WTC11 (cell line): Measurements from ENCODE around the gene KIF3A. TPM values are rescaled to one million over a fixed set of nuclear protein-coding genes. Genes with fewer than 3 reads are reported as not detected.

Source experiments
- ATAC-seq: fragments of 200-7000 bp; cut with Tn5 transposase; 2 replicates; pipeline ENCODE4 v1.10.0; 2021; ENCODE audit warnings: mild to moderate bottlenecking, moderate library complexity
- CTCF ChIA-PET: fragments of 300-600 bp; sonication (Branson Sonifier 250); formaldehyde crosslinking; loops from one replicate; lab custom pipeline; 2021; ENCODE audit warnings: antibody characterized with exemption; lab: Charles Lee
- POLR2A ChIA-PET: fragments of 350-600 bp; sonication (Branson Sonifier 250); formaldehyde crosslinking; loops from one replicate; lab custom pipeline; 2021; ENCODE audit warnings: antibody characterized with exemption; lab: Charles Lee
- DNase-seq: peaks from one replicate; pipeline ENCODE4 v3.0.0; 2021; ENCODE audit warnings: low spot score
- H3K27ac Mint-ChIP-seq: 2 replicates; pipeline ENCODE4 v1.8.0; 2021; ENCODE audit warnings: mixed read lengths
- H3K27me3 Mint-ChIP-seq: 2 replicates; pipeline ENCODE4 v1.8.0; 2021; ENCODE audit warnings: low read depth, mild to moderate bottlenecking, moderate library complexity, mixed read lengths
- H3K36me3 Mint-ChIP-seq: 2 replicates; pipeline ENCODE4 v1.8.0; 2021; ENCODE audit warnings: mixed read lengths
- H3K4me1 Mint-ChIP-seq: 2 replicates; pipeline ENCODE4 v1.8.0; 2022; ENCODE audit warnings: mixed read lengths
- H3K4me3 Mint-ChIP-seq: 2 replicates; pipeline ENCODE4 v1.8.0; 2021; ENCODE audit warnings: mild to moderate bottlenecking, moderate library complexity, mixed read lengths
- H3K9me3 Mint-ChIP-seq: 2 replicates; pipeline ENCODE4 v1.8.0; 2021; ENCODE audit warnings: mixed read lengths
- CREB1 ChIP-seq: sonication (generic); formaldehyde crosslinking; IDR thresholded peaks from 2 replicates; pipeline ENCODE4 v1.8.0; 2023; ENCODE audit warnings: mild to moderate bottlenecking, missing genetic modification reagents
- CREM ChIP-seq: sonication (generic); formaldehyde crosslinking; IDR thresholded peaks from 2 replicates; pipeline ENCODE4 v1.8.1; 2022; ENCODE audit warnings: mild to moderate bottlenecking, missing genetic modification reagents, moderate library complexity
- ELF4 ChIP-seq: sonication (generic); formaldehyde crosslinking; IDR thresholded peaks from 2 replicates; pipeline ENCODE4 v1.8.1; 2022; ENCODE audit warnings: low read depth, mild to moderate bottlenecking, moderate library complexity, missing genetic modification reagents
- FOXK1 ChIP-seq: sonication (generic); formaldehyde crosslinking; IDR thresholded peaks from 2 replicates; pipeline ENCODE4 v1.8.0; 2022; ENCODE audit warnings: mild to moderate bottlenecking, moderate library complexity, missing genetic modification reagents
- FOXP4 ChIP-seq: sonication (generic); formaldehyde crosslinking; IDR thresholded peaks from 2 replicates; pipeline ENCODE4 v1.8.0; 2022; ENCODE audit warnings: mild to moderate bottlenecking, missing genetic modification reagents
- IRF1 ChIP-seq: sonication (generic); formaldehyde crosslinking; IDR thresholded peaks from 2 replicates; pipeline ENCODE4 v1.8.0; 2023; ENCODE audit warnings: missing genetic modification reagents
- JUN ChIP-seq: sonication (generic); formaldehyde crosslinking; IDR thresholded peaks from 2 replicates; pipeline ENCODE4 v1.8.0; 2023; ENCODE audit warnings: mild to moderate bottlenecking, missing genetic modification reagents
- MLX ChIP-seq: sonication (generic); formaldehyde crosslinking; IDR thresholded peaks from 2 replicates; pipeline ENCODE4 v1.8.1; 2023; ENCODE audit warnings: mild to moderate bottlenecking, missing genetic modification reagents, moderate library complexity
- MXD4 ChIP-seq: fragments of 250-450 bp; sonication (Bioruptor Pico); IDR thresholded peaks from 2 replicates; pipeline ENCODE4 v1.8.0; 2021; ENCODE audit warnings: mild to moderate bottlenecking, moderate library complexity, borderline replicate concordance
- NR1H2 ChIP-seq: sonication (generic); formaldehyde crosslinking; IDR thresholded peaks from 2 replicates; pipeline ENCODE4 v1.9.0; 2021; ENCODE audit warnings: mild to moderate bottlenecking, moderate library complexity, missing genetic modification reagents
- PRRX2 ChIP-seq: fragments of 250-450 bp; sonication (Bioruptor Pico); IDR thresholded peaks from 2 replicates; pipeline ENCODE4 v1.8.0; 2021; ENCODE audit warnings: mild to moderate bottlenecking
- RORB ChIP-seq: fragments of 250-450 bp; sonication (Bioruptor Pico); IDR thresholded peaks from 2 replicates; pipeline ENCODE4 v1.9.0; 2021; ENCODE audit warnings: mild to moderate bottlenecking
- SMAD3 ChIP-seq: sonication (generic); formaldehyde crosslinking; IDR thresholded peaks from 2 replicates; pipeline ENCODE4 v1.8.0; 2022; ENCODE audit warnings: missing genetic modification reagents, mild to moderate bottlenecking, borderline replicate concordance
- SOX15 ChIP-seq: fragments of 250-450 bp; sonication (Bioruptor Pico); IDR thresholded peaks from 2 replicates; pipeline ENCODE4 v1.9.0; 2021; ENCODE audit warnings: mild to moderate bottlenecking
- TEAD1 ChIP-seq: sonication (generic); formaldehyde crosslinking; IDR thresholded peaks from 2 replicates; pipeline ENCODE4 v1.8.0; 2022; ENCODE audit warnings: mild to moderate bottlenecking, missing genetic modification reagents
- ZBTB21 ChIP-seq: sonication (generic); formaldehyde crosslinking; IDR thresholded peaks from 2 replicates; pipeline ENCODE4 v1.8.1; 2023; ENCODE audit warnings: mild to moderate bottlenecking, missing genetic modification reagents, borderline replicate concordance
- ZNF281 ChIP-seq: sonication (generic); formaldehyde crosslinking; IDR thresholded peaks from 2 replicates; pipeline ENCODE4 v1.8.0; 2023; ENCODE audit warnings: mild to moderate bottlenecking, missing genetic modification reagents
- ZNF532 ChIP-seq: fragments of 250-450 bp; sonication (Bioruptor Pico); IDR thresholded peaks from 2 replicates; pipeline ENCODE4 v1.9.0; 2021; ENCODE audit warnings: mild to moderate bottlenecking, borderline replicate concordance
- total RNA-seq: library from RNA; stranded (reverse); gene quantifications from 3 replicates; pipeline ENCODE4 v1.2.3, GENCODE V29; 2021
- TF ChIP-seq, protein P1 (sequence below): sonication (generic); formaldehyde crosslinking; conservative IDR thresholded peaks from 2 replicates; pipeline ENCODE4 v1.8.1; 2022; ENCODE audit warnings: mild to moderate bottlenecking, missing genetic modification reagents
- TF ChIP-seq, protein P2 (sequence below): sonication (generic); formaldehyde crosslinking; IDR thresholded peaks from 2 replicates; pipeline ENCODE4 v1.8.1; 2022; ENCODE audit warnings: mild to moderate bottlenecking, moderate library complexity, missing genetic modification reagents

Gene KIF3A
- total RNA-seq, 1 experiment from 2014 or later = 10.1 TPM

- no peak overlapping the region for H3K27ac Mint-ChIP-seq
- no peak for TF ChIP-seq TEAD1 (CRISPR knock-in tag)
- no peak for TF ChIP-seq FOXK1
- no peak for TF ChIP-seq CREM (CRISPR knock-in tag)
- TF ChIP-seq ZNF532 = no peak
- TF ChIP-seq SOX15 (CRISPR knock-in tag) = no peak
- no peak for TF ChIP-seq ZNF281
- no peak for TF ChIP-seq CREB1 (CRISPR knock-in tag)
- no peak for TF ChIP-seq JUN (CRISPR knock-in tag)
- TF ChIP-seq, all 79 proteins: peak for 0
- Mint-ChIP-seq H3K4me1 (no peaks in the 10 kb centered on the region), H3K9me3 (no peaks in the 10 kb centered on the region), H3K27me3 (no peaks in the 10 kb centered on the region), H3K4me3 (no peak overlapping the region), H3K36me3 (0 out of 2 replicates have a peak, but pooled peaks cover 2% of the 10 kb centered on the region)
- no peak for ATAC-seq
- no peak for DNase-seq
- ChIA-PET POLR2A (interaction anchor here (0.5 kb wide), 1 partner anchor 11 kb away, joined by 3 read pairs; no protein-coding TSS in a partner anchor), CTCF (interaction anchor here (0.9 to 1.0 kb wide), 2 partner anchors 10 to 18 kb away, joined by 3 to 4 read pairs; partner anchors contain the start of gene CCNI2)
Observed at GRCh38 chr5:132765311-132766019, 28.1 kb upstream of the KIF3A start.

GRCh38 chr5:132764671-132765238, 27.4 kb upstream of the KIF3A start:
- POLR2A ChIA-PET = no interaction called here
- CTCF ChIA-PET = interaction anchor here (0.9 to 1.0 kb wide), 2 partner anchors 10 to 17 kb away, joined by 3 to 4 read pairs; partner anchors contain the start of gene CCNI2
- no peaks in the 10 kb centered on the region for H3K4me1 Mint-ChIP-seq
- peaks cover 2% of the 10 kb centered on the region; the same call in 1 of the 2 replicates for H3K36me3 Mint-ChIP-seq
- no peaks in the 10 kb centered on the region for H3K9me3 Mint-ChIP-seq
- no peak overlapping the region for H3K4me3 Mint-ChIP-seq
- ATAC-seq (no peak), DNase-seq (no peak)
- no peaks in the 10 kb centered on the region for H3K27me3 Mint-ChIP-seq
- no peak overlapping the region for H3K27ac Mint-ChIP-seq
- TF ChIP-seq PRRX2 (CRISPR knock-in tag) (no peak), MLX (CRISPR knock-in tag) (no peak), SMAD3 (CRISPR knock-in tag) (no peak), IRF1 (CRISPR knock-in tag) (no peak), ZBTB21 (CRISPR knock-in tag) (no peak), FOXP4 (no peak), ELF4 (CRISPR knock-in tag) (no peak), MXD4 (CRISPR knock-in tag) (no peak), RORB (CRISPR knock-in tag) (no peak), NR1H2 (no peak)
- TF ChIP-seq, protein P1, sequence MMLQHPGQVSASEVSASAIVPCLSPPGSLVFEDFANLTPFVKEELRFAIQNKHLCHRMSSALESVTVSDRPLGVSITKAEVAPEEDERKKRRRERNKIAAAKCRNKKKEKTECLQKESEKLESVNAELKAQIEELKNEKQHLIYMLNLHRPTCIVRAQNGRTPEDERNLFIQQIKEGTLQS (CRISPR knock-in tag) = no peak
- TF ChIP-seq, protein P2, sequence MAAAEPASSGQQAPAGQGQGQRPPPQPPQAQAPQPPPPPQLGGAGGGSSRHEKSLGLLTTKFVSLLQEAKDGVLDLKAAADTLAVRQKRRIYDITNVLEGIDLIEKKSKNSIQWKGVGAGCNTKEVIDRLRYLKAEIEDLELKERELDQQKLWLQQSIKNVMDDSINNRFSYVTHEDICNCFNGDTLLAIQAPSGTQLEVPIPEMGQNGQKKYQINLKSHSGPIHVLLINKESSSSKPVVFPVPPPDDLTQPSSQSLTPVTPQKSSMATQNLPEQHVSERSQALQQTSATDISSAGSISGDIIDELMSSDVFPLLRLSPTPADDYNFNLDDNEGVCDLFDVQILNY (CRISPR knock-in tag) = no peak
